BE2C (cell line): ENCODE results near the gene ARHGEF39.

Source experiments
- DNase-seq: peaks from one replicate; pipeline ENCODE4 v3.0.0-alpha.2; 2020
- H3K27me3 ChIP-seq: fragments of 250-450 bp; sonication (Bioruptor Pico); 2 replicates; pipeline ENCODE4 v1.5.1; 2020; ENCODE audit warnings: mild to moderate bottlenecking
- H3K36me3 ChIP-seq: fragments of 250-450 bp; sonication (Bioruptor Pico); 2 replicates; pipeline ENCODE4 v1.5.1; 2020; ENCODE audit warnings: mild to moderate bottlenecking
- H3K4me1 ChIP-seq: fragments of 250-450 bp; sonication (Bioruptor Pico); 2 replicates; pipeline ENCODE4 v1.5.1; 2020
- H3K4me3 ChIP-seq: 2 replicates; pipeline ENCODE4 v1.5.1; 2011; ENCODE audit warnings: low read depth, low read length
- H3K9me3 ChIP-seq: fragments of 250-450 bp; sonication (Bioruptor Pico); 2 replicates; pipeline ENCODE4 v1.5.1; 2020
- TF ChIP-seq, protein P1 (sequence below): IDR thresholded peaks from 2 replicates; pipeline ENCODE4 v1.5.1; 2012; ENCODE audit warnings: mild to moderate bottlenecking, low read depth, low read length

ARHGEF39 gene

DNA sequence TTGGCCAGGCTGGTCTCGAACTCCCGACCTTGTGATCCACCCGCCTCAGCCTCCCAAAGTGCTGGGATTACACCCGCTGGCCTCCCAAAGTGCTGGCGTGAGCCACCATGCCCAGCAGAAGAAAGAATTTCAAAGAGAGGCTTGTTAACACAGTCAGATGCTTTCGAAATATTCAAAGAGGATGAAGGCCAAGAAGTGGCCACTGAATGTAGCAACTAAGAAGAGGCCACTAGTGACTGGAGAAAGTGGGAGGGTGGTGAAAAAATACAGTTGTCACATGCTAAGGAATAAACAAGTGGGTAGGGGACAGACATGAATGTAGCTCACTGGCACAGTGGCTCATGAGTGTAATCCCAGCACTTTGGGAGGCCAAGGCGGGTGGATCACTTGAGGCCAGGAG, 37.7 kb upstream of the ARHGEF39 start:
- TF ChIP-seq, protein P1, sequence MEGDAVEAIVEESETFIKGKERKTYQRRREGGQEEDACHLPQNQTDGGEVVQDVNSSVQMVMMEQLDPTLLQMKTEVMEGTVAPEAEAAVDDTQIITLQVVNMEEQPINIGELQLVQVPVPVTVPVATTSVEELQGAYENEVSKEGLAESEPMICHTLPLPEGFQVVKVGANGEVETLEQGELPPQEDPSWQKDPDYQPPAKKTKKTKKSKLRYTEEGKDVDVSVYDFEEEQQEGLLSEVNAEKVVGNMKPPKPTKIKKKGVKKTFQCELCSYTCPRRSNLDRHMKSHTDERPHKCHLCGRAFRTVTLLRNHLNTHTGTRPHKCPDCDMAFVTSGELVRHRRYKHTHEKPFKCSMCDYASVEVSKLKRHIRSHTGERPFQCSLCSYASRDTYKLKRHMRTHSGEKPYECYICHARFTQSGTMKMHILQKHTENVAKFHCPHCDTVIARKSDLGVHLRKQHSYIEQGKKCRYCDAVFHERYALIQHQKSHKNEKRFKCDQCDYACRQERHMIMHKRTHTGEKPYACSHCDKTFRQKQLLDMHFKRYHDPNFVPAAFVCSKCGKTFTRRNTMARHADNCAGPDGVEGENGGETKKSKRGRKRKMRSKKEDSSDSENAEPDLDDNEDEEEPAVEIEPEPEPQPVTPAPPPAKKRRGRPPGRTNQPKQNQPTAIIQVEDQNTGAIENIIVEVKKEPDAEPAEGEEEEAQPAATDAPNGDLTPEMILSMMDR = no peak
- Histone ChIP-seq H3K9me3 (no peaks in the 10 kb centered on the region), H3K36me3 (peaks cover 98% of the 10 kb centered on the region), H3K4me3 (no peak overlapping the region), H3K27me3 (no peaks in the 10 kb centered on the region), H3K4me1 (no peaks in the 10 kb centered on the region)
- no peak for DNase-seq

DNA sequence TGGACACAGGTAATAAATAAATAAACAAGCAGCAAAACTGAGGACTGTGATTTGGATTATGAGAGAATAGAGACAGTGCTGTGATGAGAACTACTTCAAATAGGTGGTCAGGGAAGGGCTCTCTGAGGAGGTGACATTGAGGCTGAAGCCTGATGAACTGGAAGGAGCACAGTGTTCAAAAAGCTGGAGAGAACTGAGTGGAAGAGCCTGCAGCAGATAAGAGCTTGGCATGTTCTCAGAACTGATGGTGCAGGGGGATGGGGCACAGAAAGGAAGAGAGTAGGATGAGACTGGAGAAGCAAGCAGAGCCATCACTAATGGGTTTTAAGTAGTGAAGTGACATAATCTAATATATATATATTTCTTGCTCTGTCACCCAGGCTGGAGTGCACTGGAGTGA, 35.9 kb upstream of the ARHGEF39 start:
- H3K27me3 ChIP-seq = no peaks in the 10 kb centered on the region
- peaks cover 88% of the 10 kb centered on the region for H3K36me3 ChIP-seq
- no peaks in the 10 kb centered on the region for H3K4me1 ChIP-seq
- H3K9me3 ChIP-seq = no peaks in the 10 kb centered on the region
- no peak for DNase-seq
- TF ChIP-seq, protein P1 = no peak
- no peak overlapping the region for H3K4me3 ChIP-seq

DNA sequence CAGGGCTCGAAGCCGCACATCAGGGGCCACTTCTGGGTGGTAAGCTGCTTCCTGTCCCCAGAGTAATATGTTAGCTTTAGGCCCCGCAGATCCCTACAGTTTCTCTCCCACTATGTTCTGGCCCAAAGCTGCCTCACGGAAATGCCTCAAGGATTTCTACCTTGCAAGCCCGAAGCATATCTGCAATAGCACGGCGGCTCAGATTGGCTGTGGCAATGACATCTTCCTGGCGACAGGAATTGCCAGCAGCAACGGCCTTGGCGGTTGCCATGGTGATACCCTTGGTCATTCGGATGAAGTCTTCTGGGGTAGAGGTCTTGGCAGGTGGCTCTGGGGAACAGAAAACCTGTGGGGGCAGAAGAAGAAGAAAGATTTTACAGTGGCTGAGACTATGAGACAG, 35.0 kb upstream of the ARHGEF39 start:
- TF ChIP-seq, protein P1 = no peak
- Histone ChIP-seq H3K36me3 (peaks cover 79% of the 10 kb centered on the region), H3K27me3 (no peaks in the 10 kb centered on the region), H3K4me3 (no peak overlapping the region), H3K9me3 (no peaks in the 10 kb centered on the region), H3K4me1 (no peaks in the 10 kb centered on the region)
- no peak for DNase-seq

DNA sequence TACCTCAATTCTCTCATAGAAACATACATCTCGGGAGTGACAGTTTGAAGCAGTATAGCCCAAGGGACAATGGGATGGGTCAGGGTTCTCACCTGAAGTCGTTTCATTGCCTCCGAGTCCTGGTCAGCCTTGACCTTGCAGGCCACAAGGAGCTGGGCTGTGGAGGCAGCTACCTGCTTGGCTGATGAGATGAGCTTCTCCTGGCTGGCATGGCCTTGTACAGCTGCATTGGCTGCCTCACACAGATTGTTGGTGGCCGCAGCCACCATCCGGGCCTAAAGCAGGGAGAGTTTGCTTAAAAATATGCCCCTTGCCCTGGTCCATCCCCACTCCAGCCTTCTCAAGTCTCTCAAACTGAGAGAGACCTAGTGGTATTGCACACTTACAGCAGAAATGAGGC, 33.2 kb upstream of the ARHGEF39 start:
- Histone ChIP-seq H3K4me1 (no peaks in the 10 kb centered on the region), H3K9me3 (no peaks in the 10 kb centered on the region), H3K4me3 (no peak overlapping the region), H3K36me3 (peaks cover 61% of the 10 kb centered on the region), H3K27me3 (no peaks in the 10 kb centered on the region)
- no peak for DNase-seq
- TF ChIP-seq, protein P1 = no peak

DNA sequence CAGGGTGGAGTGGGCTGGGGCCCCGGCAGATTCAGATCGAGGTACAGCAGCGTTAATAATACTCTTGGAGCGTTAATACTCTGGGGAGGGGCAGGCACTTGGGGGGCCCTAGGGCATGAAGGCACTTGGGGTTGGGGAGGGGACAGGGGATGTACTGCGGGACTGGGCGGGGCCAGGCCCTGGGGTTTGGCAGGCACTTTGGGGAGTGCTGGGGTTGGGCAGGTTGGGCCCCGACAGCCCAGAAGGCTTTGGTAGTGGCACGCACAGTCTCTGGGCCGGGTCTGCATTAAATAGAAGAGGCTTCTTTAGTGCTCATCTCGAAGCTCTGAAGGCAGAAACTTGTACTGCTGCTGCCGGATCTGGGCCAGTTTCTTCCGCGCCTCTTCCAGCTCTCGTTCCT, 32.5 kb upstream of the ARHGEF39 start:
- Histone ChIP-seq H3K9me3 (no peaks in the 10 kb centered on the region), H3K36me3 (peaks cover 55% of the 10 kb centered on the region), H3K27me3 (no peaks in the 10 kb centered on the region), H3K4me3 (no peak overlapping the region), H3K4me1 (no peaks in the 10 kb centered on the region)
- TF ChIP-seq, protein P1 = no peak
- no peak for DNase-seq

DNA sequence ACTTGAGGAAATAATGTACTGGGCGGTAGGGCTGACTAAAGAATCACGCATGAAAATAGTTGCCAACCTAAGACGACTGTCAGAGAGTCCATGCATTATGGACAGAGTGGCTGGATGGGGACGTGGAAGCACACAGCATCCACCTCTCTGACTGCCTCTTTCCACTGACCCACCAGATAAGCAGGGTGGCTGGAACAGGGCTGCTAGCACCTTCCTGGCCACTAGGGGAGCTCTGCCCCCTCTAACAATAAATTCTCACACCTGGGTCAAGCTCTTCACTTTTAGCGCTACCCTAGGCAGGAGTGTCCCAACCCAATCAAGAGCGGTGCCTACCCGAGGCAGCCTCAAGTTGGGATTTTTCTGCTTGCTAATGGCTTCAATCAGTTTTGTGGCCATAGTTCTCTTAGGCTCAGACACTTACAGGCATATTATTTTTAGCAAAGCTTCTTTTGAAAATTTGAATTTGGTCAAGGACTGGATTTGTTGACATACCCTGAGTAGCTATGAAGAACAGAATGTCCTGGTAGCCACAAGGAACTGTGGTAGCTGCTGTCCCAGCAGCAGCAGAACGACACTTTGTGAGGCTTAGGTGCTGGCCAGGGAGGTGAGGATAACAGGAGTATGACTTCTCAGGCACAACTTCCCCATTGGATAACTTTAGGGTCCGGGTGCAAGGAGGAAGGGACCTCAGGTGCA, 31.7 kb upstream of the ARHGEF39 start:
- H3K27me3 ChIP-seq = no peaks in the 10 kb centered on the region
- no peak overlapping the region for H3K4me3 ChIP-seq
- H3K9me3 ChIP-seq = no peaks in the 10 kb centered on the region
- H3K4me1 ChIP-seq = no peaks in the 10 kb centered on the region
- TF ChIP-seq, protein P1 = peak; percentile 93
- DNase-seq = peak; percentile 65
- H3K36me3 ChIP-seq = peaks cover 47% of the 10 kb centered on the region
